ENCODE measurements around the gene PLA2G3. TPM values are rescaled to one million over a fixed set of nuclear protein-coding genes. Genes with fewer than 3 reads are reported as not detected.
A peak's percentile ranks its signal among the peaks of the same experiment; 100 is the strongest.

The PLA2G3 gene
- total RNA-seq, 4 donors from 2014 or later: not detected

DNA sequence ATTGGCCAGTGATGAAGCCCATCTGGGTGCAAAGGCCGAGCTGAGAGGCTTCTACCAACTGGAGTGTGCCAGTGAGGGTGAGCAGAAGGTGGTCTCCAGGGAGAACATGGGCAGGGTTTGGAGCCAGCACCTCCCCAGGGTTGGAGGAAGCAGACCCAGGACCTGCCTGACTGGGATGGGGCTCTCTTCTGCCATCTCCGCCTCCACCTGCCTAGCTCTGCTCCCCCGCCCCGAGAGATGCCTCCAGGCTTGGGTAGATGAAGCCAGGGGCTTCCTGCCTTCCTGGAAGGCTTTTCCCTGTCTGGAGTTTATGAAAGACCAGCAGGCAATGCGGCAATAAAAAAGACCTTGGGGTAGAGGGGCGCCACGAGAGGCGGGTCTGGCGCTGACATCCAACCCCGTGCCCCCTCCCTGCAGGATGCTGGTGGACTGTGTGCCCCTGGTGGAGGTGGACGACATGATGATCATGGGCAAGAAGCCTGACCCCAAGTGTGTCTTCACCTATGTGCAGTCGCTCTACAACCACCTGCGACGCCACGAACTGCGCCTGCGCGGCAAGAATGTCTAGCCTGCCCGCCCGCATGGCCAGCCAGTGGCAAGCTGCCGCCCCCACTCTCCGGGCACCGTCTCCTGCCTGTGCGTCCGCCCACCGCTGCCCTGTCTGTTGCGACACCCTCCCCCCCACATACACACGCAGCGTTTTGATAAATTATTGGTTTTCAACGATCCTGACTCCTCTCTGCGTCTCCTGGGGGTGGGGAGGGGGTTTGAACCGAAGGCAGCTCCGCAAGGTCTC lies 36.2 kb downstream of the PLA2G3 start:
- Histone ChIP-seq H3K9me3 (no peaks in the 10 kb centered on the region), H3K36me3 (peaks cover 22 to 67% (median 49%) of the 10 kb centered on the region in 4 donors), H3K27me3 (no peaks in the 10 kb centered on the region), H3K4me3 (peak overlapping the region; percentile 90 to 95 (median 91)), H3K4me1 (peaks cover 62 to 86% (median 84%) of the 10 kb centered on the region in 4 donors), H3K27ac (replicated peaks in 1 of 4) (peak overlapping the region; percentile 98 to 99 (median 99))
- TF ChIP-seq EP300 (IDR thresholded peaks at IDR 0.05) (no peak), POLR2AphosphoS5 (IDR thresholded peaks at IDR 0.05) (peak in 1 of 2 donors; percentile 83), CTCF (IDR thresholded peaks at IDR 0.05) (peak in 2 of 3 experiments; percentile 11 to 15), POLR2A (IDR thresholded peaks at IDR 0.05; ENCODE audit: low read depth) (no peak)
- DNase-seq (ENCODE audit: extremely low spot score): no peak
- 80% methylated on average over 20 of the region's 33 CpGs for WGBS
- intact Hi-C loops (cut with DNase I): no loop called here

GRCh38 chr22:31103111-31103510 lies 37.2 kb downstream of the PLA2G3 start:
- peaks cover 68 to 90% (median 89%) of the 10 kb centered on the region in 4 donors for H3K4me1 ChIP-seq
- H3K27ac ChIP-seq (replicated peaks in 1 of 4): peak overlapping the region; percentile 98 to 99 (median 99)
- TF ChIP-seq CTCF (IDR thresholded peaks at IDR 0.05) (no peak), POLR2A (IDR thresholded peaks at IDR 0.05; ENCODE audit: low read depth) (no peak), POLR2AphosphoS5 (IDR thresholded peaks at IDR 0.05) (no peak), EP300 (IDR thresholded peaks at IDR 0.05) (no peak)
- WGBS: 34% methylated on average over 2 of the region's 2 CpGs
- H3K4me3 ChIP-seq: peak overlapping the region in 1 of 4 donors; percentile 90
- no peaks in the 10 kb centered on the region for H3K27me3 ChIP-seq
- no peaks in the 10 kb centered on the region for H3K9me3 ChIP-seq
- no peak for DNase-seq (ENCODE audit: extremely low spot score)
- intact Hi-C loops (cut with DNase I): no loop called here
- peaks cover 25 to 77% (median 58%) of the 10 kb centered on the region in 4 donors for H3K36me3 ChIP-seq

DNA sequence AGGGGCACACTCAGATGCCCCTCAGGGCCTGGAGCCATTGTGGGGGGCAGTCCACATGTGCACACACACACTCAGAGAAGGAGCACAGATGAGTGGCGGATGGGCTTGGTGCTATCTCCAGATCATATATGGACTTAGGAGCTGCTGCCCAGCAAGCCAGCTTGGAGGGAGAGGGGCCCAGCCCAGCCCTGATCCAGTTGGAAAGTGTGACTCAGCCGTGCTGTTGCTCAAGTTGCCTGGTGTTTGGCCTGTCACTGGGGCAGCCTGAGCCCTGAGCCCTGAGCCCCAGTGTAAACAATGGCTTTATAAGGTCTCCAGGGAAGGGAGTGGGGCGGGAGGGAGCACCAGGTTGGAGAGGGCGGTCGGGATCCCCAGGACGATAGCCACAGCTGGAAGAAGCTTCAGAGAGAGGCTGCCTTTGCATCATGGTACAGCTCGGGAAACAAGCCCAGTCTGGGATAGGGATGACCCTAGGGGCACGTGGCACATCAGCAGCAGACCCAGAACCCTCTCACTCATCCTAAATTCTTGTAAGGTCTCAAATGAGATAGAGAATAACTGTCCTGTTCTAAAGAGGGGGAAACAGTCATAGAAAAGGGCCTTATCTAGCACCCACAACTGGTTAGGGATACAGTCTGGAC lies 37.7 kb downstream of the PLA2G3 start:
- H3K4me1 ChIP-seq: peaks cover 70 to 92% (median 91%) of the 10 kb centered on the region in 4 donors
- 48% methylated on average over 7 of the region's 8 CpGs for WGBS
- peak; percentile 97 for DNase-seq (ENCODE audit: extremely low spot score)
- peaks cover 30 to 82% (median 63%) of the 10 kb centered on the region in 4 donors for H3K36me3 ChIP-seq
- peak overlapping the region; percentile 98 to 99 (median 99) for H3K27ac ChIP-seq (replicated peaks in 1 of 4)
- intact Hi-C loops (cut with DNase I): no loop called here
- no peaks in the 10 kb centered on the region for H3K9me3 ChIP-seq
- no peaks in the 10 kb centered on the region for H3K27me3 ChIP-seq
- H3K4me3 ChIP-seq: peak overlapping the region in 1 of 4 donors; percentile 90
- TF ChIP-seq POLR2A (IDR thresholded peaks at IDR 0.05; ENCODE audit: low read depth): peak; percentile 10
- TF ChIP-seq CTCF (IDR thresholded peaks at IDR 0.05): no peak
- TF ChIP-seq POLR2AphosphoS5 (IDR thresholded peaks at IDR 0.05): peak in 1 of 2 donors; percentile 97
- peak; percentile 24 for TF ChIP-seq EP300 (IDR thresholded peaks at IDR 0.05)

- Histone ChIP-seq H3K36me3 (peaks cover 45 to 98% (median 80%) of the 10 kb centered on the region in 4 donors), H3K4me3 (no peak overlapping the region), H3K9me3 (no peaks in the 10 kb centered on the region), H3K4me1 (peaks cover 71 to 100% (median 100%) of the 10 kb centered on the region in 4 donors), H3K27ac (replicated peaks in 1 of 4) (peak overlapping the region; percentile 98 to 99 (median 99)), H3K27me3 (no peaks in the 10 kb centered on the region)
- TF ChIP-seq POLR2AphosphoS5 (IDR thresholded peaks at IDR 0.05) (no peak), POLR2A (IDR thresholded peaks at IDR 0.05; ENCODE audit: low read depth) (no peak), EP300 (IDR thresholded peaks at IDR 0.05) (no peak), CTCF (IDR thresholded peaks at IDR 0.05) (no peak)
- DNase-seq (ENCODE audit: extremely low spot score): no peak
- WGBS: 87% methylated on average over 18 of the region's 18 CpGs
- intact Hi-C loops (cut with DNase I): no loop called here
Measured at GRCh38 chr22:31100762-31101525, 39.4 kb downstream of the PLA2G3 start.

All from esophagus muscularis mucosa (tissue), 4 donors.